HG03159 (cell line): Measurements from ENCODE around the gene PTTG1IP2.
"Not testable (repeated sequence)": the region's sequence is repeated elsewhere in the genome, so short reads cannot be mapped to it uniquely, and the experiment has no call there.

Experiments
- ATAC-seq: cut with Tn5 transposase; IDR thresholded peaks from one replicate; pipeline ENCODE4 v1.9.1; 2021; ENCODE audit warnings: mild to moderate bottlenecking, moderate library complexity; ENCODE audit not compliant: unreplicated experiment

PTTG1IP2 gene

GRCh38 chr7:90469554-90469953 is at the start of gene PTTG1IP2:
PTTG1IP2 (plus strand) TSS chr7:90469639; CDS start chr7:90469787, 148 bp downstream.
- ATAC-seq, result no peak

DNA sequence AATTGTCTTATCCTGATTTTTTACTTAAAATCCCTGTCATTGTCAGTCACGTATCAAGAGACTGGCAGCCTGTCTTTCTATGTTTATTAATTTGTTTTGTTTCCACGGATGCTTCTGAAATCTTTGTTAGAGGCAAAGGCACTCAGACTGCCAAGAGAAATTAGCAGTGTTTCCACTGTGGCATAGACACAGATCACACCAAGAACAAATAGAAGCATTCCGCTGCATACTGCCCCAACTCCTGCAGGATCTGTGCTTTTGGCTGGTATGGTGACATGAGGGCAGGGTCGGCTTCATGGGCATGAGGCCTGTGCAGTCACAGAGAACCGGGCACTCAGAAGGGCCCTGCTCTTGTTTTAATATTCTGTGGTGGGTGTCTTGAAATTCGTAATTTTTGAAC is 47.8 kb upstream of the PTTG1IP2 start:
- no peak for ATAC-seq

DNA sequence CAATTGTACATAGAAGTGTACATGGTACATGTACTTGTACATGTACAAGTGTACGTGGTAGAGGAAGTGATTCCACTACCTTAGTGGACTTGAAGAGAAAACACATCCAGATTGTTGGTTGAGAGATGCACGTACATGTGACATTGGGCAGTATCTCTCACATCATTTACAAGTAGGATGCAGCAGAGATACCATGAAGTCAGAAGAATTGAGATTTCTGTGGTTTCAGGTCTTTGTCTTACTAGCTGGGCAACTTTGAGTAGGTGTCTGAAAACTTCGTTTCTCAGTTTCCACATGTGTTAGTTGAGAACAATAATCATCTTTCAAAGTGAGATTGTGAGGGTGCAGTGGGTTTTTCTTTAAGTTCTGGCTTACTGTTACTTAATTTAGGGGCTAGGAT is 44.7 kb upstream of the PTTG1IP2 start:
- peak; percentile 77 for ATAC-seq

GRCh38 chr7:90425376-90425775 is 44.1 kb upstream of the PTTG1IP2 start:
- no peak for ATAC-seq

GRCh38 chr7:90430614-90431460 is 38.6 kb upstream of the PTTG1IP2 start:
- no peak for ATAC-seq

- no peak for ATAC-seq
Measured at GRCh38 chr7:90432752-90433151, 36.7 kb upstream of the PTTG1IP2 start.

DNA sequence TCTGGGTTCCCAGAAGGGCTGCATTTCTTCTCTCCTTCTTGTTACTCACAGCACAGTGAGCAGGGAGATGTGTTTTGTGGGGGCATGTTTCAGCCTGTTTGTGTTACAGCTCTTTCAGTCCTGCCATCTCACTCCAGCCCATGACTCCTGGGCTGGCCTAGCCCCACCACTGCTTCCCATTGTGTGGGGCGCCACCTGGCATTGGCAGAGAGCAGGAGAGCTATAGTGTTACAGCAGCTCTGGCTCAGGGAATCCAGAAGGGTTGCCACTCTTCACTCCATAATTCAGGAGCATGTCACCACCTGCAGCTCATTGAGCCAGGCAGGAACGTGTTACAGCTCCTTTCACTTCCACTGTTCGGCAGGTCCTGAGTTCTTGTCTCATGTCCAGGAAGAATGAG is 36.2 kb upstream of the PTTG1IP2 start:
- ATAC-seq, result no peak

DNA sequence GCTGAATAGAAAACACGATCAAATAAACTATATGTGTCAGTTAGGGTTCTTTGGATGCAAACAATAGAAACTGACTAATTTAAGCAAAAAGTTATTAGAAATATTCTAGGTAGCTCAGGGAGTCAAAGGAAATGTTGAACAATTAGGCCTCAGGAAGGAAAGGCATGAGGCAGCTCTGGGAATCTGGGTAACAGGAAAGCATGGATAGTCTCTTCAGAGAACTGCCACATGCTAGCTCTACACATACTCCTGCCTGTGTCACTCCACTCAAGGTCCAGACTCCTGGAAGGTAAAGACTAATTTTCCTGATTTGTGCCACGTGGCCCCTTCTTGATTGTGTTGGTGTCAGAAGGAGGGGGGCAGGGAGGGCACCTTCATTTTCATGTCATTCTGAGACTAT is 23.8 kb upstream of the PTTG1IP2 start:
- no peak for ATAC-seq

- no peak for ATAC-seq
Measured at GRCh38 chr7:90446137-90446899, 23.1 kb upstream of the PTTG1IP2 start.

DNA sequence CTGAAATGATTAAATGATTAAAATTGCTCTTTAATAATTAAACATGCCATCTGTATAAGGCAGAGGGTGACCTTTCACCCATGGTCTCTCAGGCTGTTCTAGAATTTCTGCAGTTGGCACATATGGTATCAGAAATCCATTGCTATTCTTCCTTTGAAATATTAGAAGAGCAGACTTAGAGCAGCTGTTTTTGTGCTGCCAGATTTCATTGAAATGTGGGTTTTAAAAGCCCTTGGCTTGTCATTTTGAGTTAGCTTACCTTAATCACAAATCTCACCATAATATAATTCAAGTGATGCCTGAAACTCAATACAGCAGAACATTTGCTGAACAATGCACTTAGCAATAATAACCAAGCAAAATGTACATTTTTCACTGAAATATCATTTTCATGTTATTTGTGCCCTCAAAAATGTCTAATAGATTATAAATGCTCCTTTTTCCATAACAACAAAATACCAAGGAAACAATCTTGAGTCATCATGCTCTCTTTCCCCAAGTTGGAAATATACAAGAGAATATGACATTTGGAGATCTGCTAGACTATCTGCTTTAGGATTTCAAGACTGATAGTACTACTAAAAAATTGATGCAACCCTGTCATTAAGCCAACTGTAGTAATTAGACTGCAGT is 16.1 kb upstream of the PTTG1IP2 start:
- no peak for ATAC-seq

GRCh38 chr7:90453931-90454330 is 15.5 kb upstream of the PTTG1IP2 start:
- ATAC-seq, result no peak

- ATAC-seq, result peak; percentile 92
Measured at GRCh38 chr7:90455163-90456030, 14.0 kb upstream of the PTTG1IP2 start.

DNA sequence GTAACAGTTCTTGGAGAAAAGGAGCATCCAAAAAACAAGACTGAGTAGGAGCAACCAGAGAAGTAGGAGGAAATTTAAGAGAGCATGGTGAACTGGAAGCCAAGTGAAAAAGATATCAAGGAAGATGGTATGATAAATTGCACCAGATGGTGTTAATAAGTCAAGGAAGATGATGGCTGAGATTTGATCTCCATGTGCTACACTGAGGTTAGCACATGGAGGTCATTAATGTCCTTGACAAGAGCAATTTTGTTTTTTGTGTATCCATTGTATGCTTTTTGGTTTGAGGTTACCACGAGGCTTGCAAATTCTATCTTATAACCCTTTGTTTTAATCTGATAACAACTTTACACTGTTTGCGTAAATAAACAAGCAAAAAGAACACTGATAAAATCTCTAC is 11.3 kb upstream of the PTTG1IP2 start:
- ATAC-seq, result no peak

GRCh38 chr7:90459888-90460287 is 9.6 kb upstream of the PTTG1IP2 start:
- no peak for ATAC-seq

DNA sequence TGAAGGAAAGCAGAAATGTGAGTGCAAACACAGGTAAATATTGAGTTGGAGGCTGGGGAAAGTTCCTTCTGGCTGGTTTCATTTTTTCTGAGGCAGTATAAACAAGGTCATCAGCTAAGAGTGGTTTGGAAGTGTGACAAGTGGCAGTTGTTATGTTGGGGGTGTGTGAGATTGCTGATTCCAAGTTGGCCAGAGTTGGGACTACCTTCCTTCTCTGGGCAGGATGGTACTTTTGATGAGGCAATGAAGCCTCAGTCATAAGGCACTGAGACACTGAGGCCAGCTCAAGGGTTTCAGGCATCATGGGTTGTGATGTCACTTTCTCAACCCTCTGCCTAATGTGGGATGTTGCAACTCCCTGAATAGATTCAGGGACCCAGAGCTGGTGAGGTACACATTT is 8.2 kb upstream of the PTTG1IP2 start:
- ATAC-seq, result no peak

GRCh38 chr7:90463151-90463628 is 6.2 kb upstream of the PTTG1IP2 start:
- not testable (repeated sequence) for ATAC-seq

DNA sequence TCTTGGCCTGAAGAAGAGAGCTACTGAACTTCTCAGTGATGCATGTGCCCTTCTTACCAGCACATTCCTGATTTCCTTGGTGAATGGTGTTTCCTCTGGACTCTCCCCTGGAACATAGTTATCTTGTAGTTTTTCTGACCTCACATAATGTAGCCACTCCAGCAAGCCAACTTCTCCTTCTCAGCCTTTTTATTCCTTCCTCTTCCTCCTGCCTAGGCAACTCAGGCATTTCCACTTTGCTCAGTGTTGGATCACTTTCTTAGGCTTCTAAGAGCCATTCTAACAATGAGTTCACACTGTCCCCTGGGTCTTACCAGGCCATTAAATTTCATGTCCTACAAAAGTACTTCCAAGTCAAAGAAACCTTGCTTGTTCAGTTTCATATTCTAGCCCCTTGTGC is 3.6 kb upstream of the PTTG1IP2 start:
- no peak for ATAC-seq

DNA sequence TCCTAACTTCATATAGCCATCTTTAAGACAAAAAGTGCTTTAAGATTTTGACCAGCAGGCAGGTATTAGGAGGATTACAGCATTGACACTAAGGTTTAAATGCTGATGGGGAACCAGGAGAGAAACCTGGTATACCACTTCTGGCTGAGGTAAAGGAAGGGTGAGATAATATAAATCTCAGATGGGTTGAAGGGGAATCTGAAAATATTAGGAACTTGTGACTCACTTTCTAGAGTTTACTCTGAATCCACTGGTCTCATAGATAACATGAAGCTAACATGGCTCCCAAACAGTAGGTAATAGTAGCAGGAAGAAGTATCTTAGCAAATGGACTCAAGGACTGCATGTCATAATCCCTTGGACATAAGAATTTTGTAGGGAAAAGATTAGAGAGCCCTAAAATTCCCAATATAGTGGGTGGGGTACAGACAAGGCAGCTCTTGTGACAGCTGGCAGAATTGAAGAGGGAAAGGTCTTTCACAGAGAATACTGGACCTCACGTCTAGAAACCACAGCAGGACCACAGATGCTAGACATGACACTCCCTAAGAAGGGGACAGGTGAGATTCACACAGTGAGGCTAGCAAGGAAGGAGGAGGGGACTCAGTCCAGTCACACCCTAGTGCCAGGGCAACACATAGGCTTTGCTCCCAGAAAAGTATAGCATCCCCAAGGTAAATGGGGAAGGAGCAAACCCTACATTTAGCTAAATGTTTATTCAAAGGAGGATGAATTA is 3.5 kb downstream of the PTTG1IP2 start:
- no peak for ATAC-seq

- ATAC-seq, result no peak
Measured at GRCh38 chr7:90473814-90474213, 4.4 kb downstream of the PTTG1IP2 start.
